DMS 273 (cell line): Measurements from ENCODE around the gene FBXO30.

Source experiments
- DNase-seq: peaks from one replicate; lab custom pipeline; 2025; ENCODE audit not compliant: unreplicated experiment; lab: John Stamatoyannopoulos, UW

FBXO30 gene

GRCh38 chr6:145755682-145756081 is 58.9 kb downstream of the FBXO30 start:
- DNase-seq: no peak

- no peak for DNase-seq
These were observed 62.0 kb downstream of the FBXO30 start for GRCh38 chr6:145752638-145753037.

- DNase-seq: no peak
These were observed 65.0 kb downstream of the FBXO30 start for GRCh38 chr6:145749632-145750031.

- DNase-seq: no peak
These were observed 68.7 kb downstream of the FBXO30 start for GRCh38 chr6:145745861-145746260.

GRCh38 chr6:145744619-145745018 is 70.0 kb downstream of the FBXO30 start:
- no peak for DNase-seq
